NT2/D1 (cell line): ENCODE data around the gene CPA1.

Source experiments
- DNase-seq: peaks from one replicate; pipeline ENCODE4 v3.0.0-alpha.2; 2011; ENCODE audit warnings: low read depth, low spot score
- H3K27me3 ChIP-seq: 2 replicates; pipeline ENCODE4 v1.6.0; 2011; ENCODE audit warnings: mild to moderate bottlenecking; ENCODE audit not compliant: insufficient read length, insufficient read depth
- H3K36me3 ChIP-seq: 2 replicates; pipeline ENCODE4 v1.6.1; 2011; ENCODE audit warnings: mild to moderate bottlenecking, low read length, mixed read lengths; ENCODE audit not compliant: insufficient read depth, insufficient read length
- H3K4me1 ChIP-seq: 2 replicates; pipeline ENCODE4 v1.5.1; 2011; ENCODE audit not compliant: insufficient read depth, insufficient read length
- H3K4me3 ChIP-seq: 2 replicates; pipeline ENCODE4 v1.5.1; 2011; ENCODE audit warnings: low read depth; ENCODE audit not compliant: insufficient read length
- H3K9ac ChIP-seq: 2 replicates; pipeline ENCODE4 v1.6.0; 2011; ENCODE audit warnings: low read depth; ENCODE audit not compliant: insufficient read length
- H3K9me3 ChIP-seq: 2 replicates; pipeline ENCODE4 v1.5.1; 2011; ENCODE audit warnings: mild to moderate bottlenecking, low read length; ENCODE audit not compliant: insufficient read depth
- SUZ12 ChIP-seq: IDR thresholded peaks from 2 replicates; pipeline ENCODE4 v1.6.1; 2011; ENCODE audit not compliant: insufficient read length, insufficient read depth; ENCODE audit errors: extremely low read depth
- YY1 ChIP-seq: IDR thresholded peaks from 2 replicates; pipeline ENCODE4 v1.6.1; 2011; ENCODE audit not compliant: insufficient read length, insufficient read depth
- ZNF274 ChIP-seq: IDR thresholded peaks from 2 replicates; pipeline ENCODE4 v1.6.1; 2011; ENCODE audit warnings: mild to moderate bottlenecking, low read depth, low read length

The CPA1 gene

DNA sequence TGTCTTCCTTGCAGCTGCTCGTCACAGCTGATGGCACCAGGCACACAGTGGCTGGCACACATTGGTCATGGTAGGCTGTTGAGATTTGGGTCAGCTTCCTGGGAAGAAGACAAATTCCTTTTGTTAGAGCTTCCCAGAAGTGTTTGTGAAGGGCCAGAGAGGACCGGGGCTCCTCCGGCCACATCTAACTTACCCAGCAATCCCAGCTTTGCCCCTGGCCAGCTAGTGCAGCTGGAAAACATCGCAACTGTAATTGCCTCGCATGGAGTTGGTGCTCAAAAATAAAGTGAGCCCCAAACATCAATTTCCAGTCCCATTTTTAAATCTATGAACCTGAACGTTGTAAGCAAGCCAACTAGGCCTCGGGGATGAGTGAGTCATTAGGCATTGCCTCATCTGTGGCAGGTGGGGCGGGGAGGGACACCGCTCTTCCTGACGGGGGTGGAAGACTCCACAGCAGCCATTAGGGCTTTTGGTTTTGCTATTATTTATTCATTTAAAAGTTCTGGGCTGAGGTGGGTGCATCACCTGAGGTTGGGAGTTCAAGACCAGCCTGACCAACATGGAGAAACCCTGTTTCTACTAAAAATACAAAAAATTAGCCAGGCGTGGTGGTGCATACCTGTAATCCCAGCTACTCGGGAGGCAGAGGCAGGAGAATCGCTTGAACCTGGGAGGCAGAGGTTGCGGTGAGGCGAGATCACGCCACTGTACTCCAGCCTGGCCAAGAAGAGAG, 23.2 kb upstream of the CPA1 start:
- Histone ChIP-seq H3K9ac (peak overlapping the region; percentile 16), H3K27me3 (no peaks in the 10 kb centered on the region), H3K36me3 (no peaks in the 10 kb centered on the region), H3K9me3 (peaks cover 26% of the 10 kb centered on the region), H3K4me1 (peaks cover 6% of the 10 kb centered on the region), H3K4me3 (no peak overlapping the region)
- TF ChIP-seq ZNF274 (no peak), SUZ12 (no peak), YY1 (no peak)
- no peak for DNase-seq

DNA sequence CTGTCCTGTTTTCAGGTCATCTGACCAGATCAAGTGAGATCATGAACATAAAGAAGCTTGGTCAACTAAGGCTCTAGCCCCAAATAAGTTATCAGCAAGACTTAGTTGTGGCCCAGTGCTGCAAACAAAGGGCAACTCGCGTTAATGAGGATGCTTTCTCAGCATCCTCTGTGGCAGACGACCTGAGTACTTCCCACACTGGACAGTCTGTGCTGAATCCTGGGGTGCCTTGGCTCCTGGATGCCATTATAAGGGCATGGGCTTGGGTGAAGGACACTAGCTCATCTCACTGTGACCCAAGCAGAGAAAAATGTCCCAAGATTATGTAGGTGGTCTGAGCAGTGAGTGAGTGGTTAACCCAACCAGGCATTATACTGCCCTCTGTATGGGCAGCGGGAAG, 21.8 kb upstream of the CPA1 start:
- no peak for TF ChIP-seq ZNF274
- no peak for TF ChIP-seq SUZ12
- no peak for TF ChIP-seq YY1

DNA sequence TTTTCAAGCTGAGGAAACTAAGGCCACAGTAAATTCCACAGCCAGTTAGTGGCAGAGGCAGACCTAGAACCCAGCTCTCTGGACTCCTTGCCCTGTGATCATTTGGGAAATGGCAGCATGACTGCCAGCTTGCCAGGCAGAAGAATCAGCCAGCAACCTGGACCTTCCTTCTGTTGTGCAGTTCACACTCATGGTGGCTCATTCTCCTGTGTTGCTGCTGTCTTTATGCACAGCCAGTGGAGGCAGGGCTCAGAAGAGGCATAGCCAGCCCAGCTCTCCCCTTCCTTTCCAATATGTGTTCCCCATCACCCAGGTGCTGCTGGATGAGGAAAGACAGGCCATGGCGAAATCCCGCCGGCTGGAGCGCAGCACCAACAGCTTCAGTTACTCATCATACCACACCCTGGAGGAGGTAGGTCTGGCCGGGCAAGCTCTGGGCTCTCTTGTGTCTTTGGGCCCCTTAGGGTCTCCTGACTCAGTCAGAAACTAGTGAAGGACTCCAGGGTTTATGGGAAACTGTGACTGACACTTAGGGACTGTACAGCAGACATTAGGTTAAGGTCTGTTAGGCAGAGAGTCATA, 20.9 kb upstream of the CPA1 start:
- no peak overlapping the region for H3K9ac ChIP-seq
- no peaks in the 10 kb centered on the region for H3K4me1 ChIP-seq
- no peak overlapping the region for H3K4me3 ChIP-seq
- H3K36me3 ChIP-seq, result no peaks in the 10 kb centered on the region
- no peak for TF ChIP-seq YY1
- TF ChIP-seq ZNF274, result no peak
- no peak for TF ChIP-seq SUZ12
- H3K27me3 ChIP-seq, result no peaks in the 10 kb centered on the region
- peaks cover 26% of the 10 kb centered on the region for H3K9me3 ChIP-seq
- no peak for DNase-seq

More for the DNA sequence above, 21.8 kb upstream of the CPA1 start:
- no peaks in the 10 kb centered on the region for H3K36me3 ChIP-seq
- no peaks in the 10 kb centered on the region for H3K27me3 ChIP-seq
- no peak for DNase-seq
- H3K9ac ChIP-seq, result no peak overlapping the region
- H3K9me3 ChIP-seq, result peaks cover 26% of the 10 kb centered on the region
- no peaks in the 10 kb centered on the region for H3K4me1 ChIP-seq
- no peak overlapping the region for H3K4me3 ChIP-seq

DNA sequence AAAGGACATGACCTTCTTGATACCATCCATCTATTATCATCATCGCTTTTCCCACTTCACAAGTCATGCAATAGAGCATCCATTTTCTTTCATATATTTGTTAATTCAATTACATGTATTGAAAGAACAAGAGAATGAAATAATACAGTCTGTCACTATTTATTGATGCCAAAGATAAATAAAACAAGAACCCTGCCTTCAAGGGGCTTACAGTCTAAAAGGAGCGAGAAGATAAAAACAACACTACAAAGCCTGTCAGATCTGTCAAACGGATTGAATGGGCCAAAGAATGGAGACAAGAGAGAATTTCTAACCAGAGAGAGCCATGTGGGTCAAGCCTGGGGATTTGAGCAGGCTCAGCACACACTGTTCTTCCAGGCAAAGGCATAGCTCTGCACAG, 19.8 kb upstream of the CPA1 start:
- Histone ChIP-seq H3K4me3 (no peak overlapping the region), H3K27me3 (no peaks in the 10 kb centered on the region), H3K36me3 (no peaks in the 10 kb centered on the region), H3K9me3 (peaks cover 26% of the 10 kb centered on the region), H3K9ac (no peak overlapping the region), H3K4me1 (no peaks in the 10 kb centered on the region)
- no peak for DNase-seq
- no peak for TF ChIP-seq ZNF274
- no peak for TF ChIP-seq YY1
- no peak for TF ChIP-seq SUZ12

DNA sequence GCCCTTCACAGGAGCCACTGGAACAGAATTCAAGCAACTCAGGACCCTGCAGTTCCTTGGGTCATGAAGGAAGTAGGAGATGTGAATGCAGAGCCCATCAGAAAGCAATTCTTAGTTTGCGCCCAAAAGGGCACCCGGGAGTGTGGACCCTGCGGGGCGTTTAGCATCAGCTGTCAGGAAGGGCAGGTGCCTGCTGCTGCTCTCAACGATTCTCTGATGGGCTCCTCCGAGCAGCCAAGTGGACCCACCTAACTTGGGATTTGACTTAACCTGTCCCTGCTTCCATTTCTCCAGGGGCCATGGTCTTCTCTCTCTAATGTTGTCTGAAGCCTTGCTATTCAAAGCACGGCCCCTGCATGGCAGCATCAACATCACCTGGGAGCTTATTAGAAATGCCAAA, 18.6 kb upstream of the CPA1 start:
- H3K27me3 ChIP-seq, result no peaks in the 10 kb centered on the region
- H3K9ac ChIP-seq, result no peak overlapping the region
- no peak for DNase-seq
- H3K36me3 ChIP-seq, result no peaks in the 10 kb centered on the region
- no peak overlapping the region for H3K4me3 ChIP-seq
- TF ChIP-seq YY1 (no peak), SUZ12 (no peak), ZNF274 (no peak)
- no peaks in the 10 kb centered on the region for H3K4me1 ChIP-seq
- H3K9me3 ChIP-seq, result peaks cover 26% of the 10 kb centered on the region

DNA sequence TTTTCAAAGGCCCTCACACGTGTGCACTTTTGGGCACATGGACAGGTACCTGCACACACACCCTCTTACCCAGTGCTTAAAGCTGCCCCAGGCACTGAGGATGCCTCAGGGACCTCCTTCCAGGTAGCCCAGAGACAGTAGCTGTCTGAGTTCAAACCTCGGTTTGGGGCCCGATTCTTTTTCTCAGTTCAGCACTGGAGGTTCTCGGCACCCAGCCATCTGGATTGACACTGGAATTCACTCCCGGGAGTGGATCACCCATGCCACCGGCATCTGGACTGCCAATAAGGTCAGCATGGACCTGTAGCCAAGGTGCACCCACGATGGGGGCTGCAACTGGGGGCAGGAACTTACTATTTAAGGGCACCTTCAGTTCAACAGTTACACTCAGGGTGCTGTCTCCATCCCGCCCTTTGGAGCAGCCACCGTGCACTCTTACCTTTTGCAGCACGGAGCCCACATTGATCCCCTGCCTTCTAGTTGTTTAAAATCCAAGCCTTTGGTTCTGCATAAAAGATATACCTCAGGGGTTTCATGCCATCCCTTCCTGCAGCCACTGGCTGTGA, 18.0 kb upstream of the CPA1 start:
- Histone ChIP-seq H3K27me3 (no peaks in the 10 kb centered on the region), H3K4me1 (no peaks in the 10 kb centered on the region), H3K4me3 (no peak overlapping the region), H3K36me3 (no peaks in the 10 kb centered on the region), H3K9me3 (peaks cover 26% of the 10 kb centered on the region), H3K9ac (no peak overlapping the region)
- no peak for TF ChIP-seq SUZ12
- TF ChIP-seq YY1, result no peak
- no peak for TF ChIP-seq ZNF274
- DNase-seq, result no peak
